SK-N-MC (cell line): ENCODE results near the gene KLHL29.

Source experiments
- DNase-seq: peaks from one replicate; pipeline ENCODE4 v3.0.0-alpha.2; 2011; ENCODE audit warnings: low read depth, low spot score
- H3K27ac ChIP-seq: fragments of 200-600 bp; sonication (generic); 2 replicates; pipeline ENCODE4 v1.5.1; 2016; ENCODE audit warnings: mixed run types
- H3K36me3 ChIP-seq: fragments of 200-600 bp; sonication (generic); 2 replicates; pipeline ENCODE4 v1.6.1; 2017; ENCODE audit warnings: antibody characterized with exemption, low read length, mixed read lengths; ENCODE audit not compliant: insufficient read depth
- H3K4me3 ChIP-seq: fragments of 200-600 bp; sonication (generic); 2 replicates; pipeline ENCODE4 v1.5.1; 2016
- H3K9ac ChIP-seq: fragments of 200-600 bp; sonication (generic); 2 replicates; pipeline ENCODE4 v1.8.0; 2017; ENCODE audit warnings: mixed run types, mixed read lengths; ENCODE audit not compliant: insufficient read length
- H3K9me3 ChIP-seq: fragments of 200-600 bp; sonication (generic); 2 replicates; pipeline ENCODE4 v1.6.1; 2017; ENCODE audit warnings: low read depth, mild to moderate bottlenecking, antibody characterized with exemption, low read length, moderate library complexity, mixed read lengths
- EZH2 ChIP-seq: fragments of 200-600 bp; sonication (generic); IDR thresholded peaks from one replicate; pipeline ENCODE4 v1.6.1; 2017; ENCODE audit warnings: antibody characterized with exemption
- FOXP2 ChIP-seq: optimal IDR thresholded peaks from 2 replicates; pipeline ENCODE3; 2011; ENCODE audit warnings: mild to moderate bottlenecking, moderate library complexity; ENCODE audit not compliant: insufficient read depth; ENCODE audit errors: extremely low read length, control extremely low read depth
- POLR2AphosphoS5 ChIP-seq: IDR thresholded peaks from 2 replicates; pipeline ENCODE4 v1.6.1; 2012; ENCODE audit warnings: mild to moderate bottlenecking, low read depth, low read length, borderline replicate concordance

The KLHL29 gene

DNA sequence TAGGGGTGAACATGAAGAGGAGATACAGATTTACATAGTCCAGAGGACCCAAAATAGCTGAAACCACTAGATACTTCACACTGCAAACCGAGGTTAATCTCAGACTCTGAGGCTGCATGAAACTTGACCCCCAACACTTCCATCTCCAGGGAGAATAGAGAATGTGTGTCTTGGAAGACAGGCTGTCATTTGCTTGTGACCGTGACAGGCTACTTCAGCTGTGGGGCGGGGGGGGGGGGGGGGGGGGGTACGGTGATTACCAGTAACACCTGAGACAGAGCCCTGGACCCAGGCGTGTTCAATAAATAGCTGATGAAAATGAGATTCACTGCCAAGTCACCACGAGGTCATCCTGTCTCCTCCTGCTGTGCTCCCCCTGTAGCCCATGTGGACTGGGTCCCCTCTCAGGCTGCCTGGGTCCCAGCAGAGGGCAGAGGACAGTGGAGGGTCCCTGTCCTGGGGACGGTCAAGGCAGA is 5.7 kb upstream of the KLHL29 start:
- no peak for DNase-seq

DNA sequence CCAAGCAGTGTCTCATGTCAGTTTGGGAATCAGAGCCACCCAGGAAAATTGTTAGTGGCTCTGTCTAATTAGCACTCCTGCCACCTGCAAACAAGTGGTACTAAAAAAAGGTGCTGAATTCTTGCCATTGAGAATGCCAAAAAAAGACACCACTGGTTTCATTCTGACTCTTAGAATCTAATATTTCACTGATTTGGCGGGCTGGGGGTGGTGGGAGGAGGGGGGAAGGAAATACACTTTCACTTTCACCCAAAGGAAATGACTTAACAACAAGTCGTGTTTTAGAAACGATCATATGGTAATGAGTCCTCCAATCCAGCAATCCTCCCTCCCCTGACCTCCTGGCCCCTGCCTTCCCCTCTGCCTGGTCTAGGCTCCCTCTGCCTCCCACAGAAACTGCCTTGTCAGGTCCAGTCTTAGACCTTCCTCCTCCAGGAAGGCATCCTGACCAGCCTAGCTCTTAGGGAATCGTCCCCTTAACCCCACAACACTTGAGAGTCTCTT is 4.4 kb upstream of the KLHL29 start:
- no peak for TF ChIP-seq FOXP2
- TF ChIP-seq EZH2: no peak
- TF ChIP-seq POLR2AphosphoS5: no peak
- Histone ChIP-seq H3K27ac (no peak overlapping the region), H3K4me3 (0 out of 2 replicates have a peak overlapping the region, but pooled peaks have one; percentile 6), H3K9me3 (no peaks in the 10 kb centered on the region), H3K9ac (no peak overlapping the region), H3K36me3 (no peaks in the 10 kb centered on the region)
- DNase-seq: no peak

More for the DNA sequence above, 5.7 kb upstream of the KLHL29 start:
- Histone ChIP-seq H3K4me3 (no peak overlapping the region), H3K9ac (no peak overlapping the region), H3K9me3 (no peaks in the 10 kb centered on the region), H3K36me3 (no peaks in the 10 kb centered on the region), H3K27ac (no peak overlapping the region)
- TF ChIP-seq FOXP2 (no peak), EZH2 (no peak), POLR2AphosphoS5 (no peak)

DNA sequence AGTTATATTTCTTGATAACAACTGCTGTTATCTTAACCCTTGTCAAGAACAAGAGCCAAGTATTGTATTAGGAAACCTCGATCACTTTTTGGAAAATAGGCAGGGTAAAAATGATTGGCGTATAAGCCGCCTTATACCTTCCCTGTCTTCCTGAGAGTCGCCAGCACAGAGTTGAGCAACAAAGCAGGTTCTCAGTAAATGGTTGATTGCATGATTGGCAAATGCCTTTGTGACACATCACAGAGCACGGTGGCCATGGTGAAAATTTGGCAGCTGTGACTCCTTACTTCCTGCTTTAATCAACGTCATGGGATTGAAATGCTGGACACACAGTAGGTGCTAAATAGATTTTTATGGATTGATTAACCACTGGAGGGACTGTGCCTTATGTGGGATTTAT is 3.9 kb upstream of the KLHL29 start:
- Histone ChIP-seq H3K27ac (no peak overlapping the region), H3K4me3 (no peak overlapping the region), H3K9ac (no peak overlapping the region), H3K9me3 (no peaks in the 10 kb centered on the region), H3K36me3 (no peaks in the 10 kb centered on the region)
- TF ChIP-seq EZH2 (no peak), FOXP2 (no peak), POLR2AphosphoS5 (no peak)
- DNase-seq: no peak

DNA sequence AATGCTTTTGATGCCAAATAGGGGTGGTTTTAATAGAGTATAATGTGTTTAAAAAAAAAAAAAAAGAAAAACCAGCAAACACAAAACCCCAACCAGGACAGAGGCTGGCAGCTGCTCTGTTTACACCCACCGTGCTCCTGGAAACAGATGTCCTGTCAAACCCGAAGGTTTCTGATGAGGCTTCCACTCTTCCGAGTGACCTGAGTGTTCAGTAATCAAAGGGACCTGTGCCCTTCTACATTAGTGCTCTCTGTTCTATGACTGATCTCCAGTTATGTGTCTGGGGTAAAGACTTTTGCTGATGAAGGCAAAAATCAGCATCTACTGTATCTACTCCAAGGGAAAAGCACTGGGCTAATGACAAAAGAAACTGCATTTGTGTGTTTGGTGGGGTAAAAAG is 3.5 kb upstream of the KLHL29 start:
- no peak for DNase-seq
- Histone ChIP-seq H3K36me3 (no peaks in the 10 kb centered on the region), H3K4me3 (no peak overlapping the region), H3K9me3 (no peaks in the 10 kb centered on the region), H3K27ac (no peak overlapping the region), H3K9ac (no peak overlapping the region)
- no peak for TF ChIP-seq FOXP2
- no peak for TF ChIP-seq POLR2AphosphoS5
- TF ChIP-seq EZH2: no peak

DNA sequence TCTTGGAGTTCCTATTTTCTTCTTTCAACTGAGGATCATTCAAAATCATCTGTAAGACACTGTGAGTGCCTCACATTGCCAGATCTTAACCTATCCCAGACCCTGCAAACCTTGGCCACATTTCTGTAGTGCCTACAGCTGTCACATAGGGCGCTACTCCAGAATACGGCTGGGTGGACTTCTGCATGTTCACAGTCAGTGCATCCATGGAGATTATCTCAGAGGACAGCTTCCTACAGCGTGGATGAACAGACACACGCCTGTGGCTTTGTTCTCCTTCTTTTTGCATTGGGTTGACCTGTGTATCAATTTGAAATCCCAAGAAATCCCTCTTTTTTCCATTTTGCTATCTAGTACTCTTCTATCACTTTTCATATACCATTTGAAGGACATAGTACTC is 1.9 kb upstream of the KLHL29 start:
- H3K27ac ChIP-seq: no peak overlapping the region
- H3K9ac ChIP-seq: no peak overlapping the region
- no peak overlapping the region for H3K4me3 ChIP-seq
- no peaks in the 10 kb centered on the region for H3K9me3 ChIP-seq
- no peaks in the 10 kb centered on the region for H3K36me3 ChIP-seq
- no peak for DNase-seq
- TF ChIP-seq FOXP2 (no peak), POLR2AphosphoS5 (no peak), EZH2 (no peak)

DNA sequence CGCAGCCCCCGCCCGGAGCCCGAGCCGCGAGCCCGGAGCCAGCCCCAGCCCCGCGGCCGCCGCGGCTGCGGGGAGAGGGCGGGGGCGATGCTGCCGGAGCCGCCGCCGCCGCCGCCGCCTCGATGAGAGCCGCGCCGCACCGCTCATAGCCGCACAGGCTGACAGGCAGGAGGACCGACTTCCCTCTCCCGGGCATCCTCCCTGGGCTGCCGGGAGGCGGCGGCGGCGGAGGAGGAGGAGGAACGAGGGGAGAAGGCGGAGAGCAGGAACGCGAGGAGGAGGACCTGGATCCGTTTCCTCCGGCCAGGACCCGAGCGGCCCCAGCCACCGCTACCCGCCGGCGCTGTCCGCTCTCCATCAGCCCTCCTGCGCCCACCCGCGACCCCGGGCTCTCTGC is 370 bp downstream of the KLHL29 start:
- TF ChIP-seq FOXP2: no peak
- no peak for TF ChIP-seq EZH2
- TF ChIP-seq POLR2AphosphoS5: no peak
- Histone ChIP-seq H3K27ac (no peak overlapping the region), H3K36me3 (no peaks in the 10 kb centered on the region), H3K9ac (no peak overlapping the region), H3K4me3 (peak overlapping the region; percentile 88), H3K9me3 (no peaks in the 10 kb centered on the region)
- DNase-seq: no peak

DNA sequence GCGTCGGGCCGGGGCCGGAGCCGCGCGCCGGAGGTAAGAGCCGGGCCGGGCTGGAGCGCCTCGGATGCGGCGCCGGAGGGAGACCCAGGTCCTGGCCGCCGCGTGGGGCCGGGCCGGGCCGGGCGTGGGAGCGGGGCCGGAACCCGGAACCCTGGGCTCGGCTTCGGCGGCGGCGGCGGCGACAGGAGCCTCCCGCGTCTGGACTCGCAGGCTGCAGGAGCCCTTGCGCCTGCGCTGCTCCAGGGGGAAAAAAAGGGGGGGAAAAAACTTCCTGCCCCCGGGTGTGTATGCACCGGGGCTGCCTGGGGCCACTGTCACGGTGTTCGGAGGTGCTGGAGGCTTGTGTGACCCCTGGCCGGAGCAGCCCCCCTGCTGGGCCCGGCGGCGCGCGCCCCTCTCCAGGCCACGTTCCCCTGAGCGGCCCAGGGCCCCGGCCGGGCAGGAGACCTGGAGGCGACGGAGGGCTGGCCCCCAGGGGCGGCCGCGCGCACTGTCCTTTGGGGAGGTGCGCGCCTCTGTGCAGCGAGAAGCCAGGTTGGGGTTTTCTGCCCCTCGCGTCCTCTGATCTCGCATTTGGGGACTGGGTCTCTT is 864 bp downstream of the KLHL29 start:
- no peak for TF ChIP-seq FOXP2
- TF ChIP-seq POLR2AphosphoS5: no peak
- TF ChIP-seq EZH2: no peak
- no peak overlapping the region for H3K27ac ChIP-seq
- no peak for DNase-seq
- H3K36me3 ChIP-seq: no peaks in the 10 kb centered on the region
- no peaks in the 10 kb centered on the region for H3K9me3 ChIP-seq
- H3K9ac ChIP-seq: peak overlapping the region; percentile 69
- H3K4me3 ChIP-seq: peak overlapping the region; percentile 88

DNA sequence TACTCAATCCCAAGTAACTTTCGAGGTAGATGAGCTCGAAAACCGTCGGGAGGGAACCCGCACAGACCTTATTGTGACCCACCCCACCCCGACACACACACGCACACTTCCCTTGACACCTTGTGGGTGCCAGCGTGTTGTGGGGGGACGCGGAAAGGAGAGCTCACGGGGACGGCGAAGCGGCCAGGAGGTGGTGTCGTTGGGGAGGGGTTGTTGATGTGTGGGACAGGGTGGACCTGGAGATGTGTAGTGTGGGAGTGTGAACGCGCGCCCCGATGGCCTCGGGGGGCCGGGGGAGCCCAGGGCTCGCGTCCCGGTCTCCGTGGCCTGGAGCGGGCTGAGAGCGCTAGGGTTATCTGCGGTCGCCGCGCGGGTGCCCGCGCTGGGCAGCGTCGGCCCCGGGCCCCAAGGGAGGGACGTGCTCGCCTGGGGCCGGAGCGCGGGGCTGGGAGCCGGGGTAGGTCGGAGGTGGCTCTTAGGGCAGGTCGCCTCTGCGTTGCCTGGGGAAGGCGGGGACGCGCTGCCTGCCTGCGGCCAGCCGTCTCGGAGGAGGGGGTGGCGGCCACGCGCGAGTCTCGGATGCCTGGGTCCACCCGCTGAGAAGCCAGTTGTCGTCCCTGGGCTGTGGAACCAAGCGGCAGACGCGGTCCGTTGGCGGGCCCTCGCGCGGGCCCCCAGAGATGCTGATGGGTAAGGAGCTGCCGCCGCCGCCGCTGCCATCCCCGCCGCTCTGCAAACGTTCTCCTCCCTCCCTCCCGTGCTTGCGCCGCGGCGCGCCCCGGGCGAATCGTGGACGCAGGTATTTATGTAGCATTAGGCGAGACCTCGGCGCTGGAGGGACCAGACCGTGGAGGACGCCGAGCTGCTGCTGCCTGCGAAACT is 1.6 kb downstream of the KLHL29 start:
- DNase-seq: no peak
- H3K4me3 ChIP-seq: peak overlapping the region; percentile 88
- peak overlapping the region; percentile 69 for H3K9ac ChIP-seq
- H3K27ac ChIP-seq: no peak overlapping the region
- H3K36me3 ChIP-seq: no peaks in the 10 kb centered on the region
- no peaks in the 10 kb centered on the region for H3K9me3 ChIP-seq
- TF ChIP-seq POLR2AphosphoS5 (no peak), FOXP2 (no peak), EZH2 (no peak)
